Measurements from ENCODE around the gene AAMDC. TPM values are rescaled to one million over a fixed set of nuclear protein-coding genes. Genes with fewer than 3 reads are reported as not detected.

AAMDC gene
- polyA plus RNA-seq, 3 donors: 8.9 to 32.9 (median 28.1) TPM

- Histone ChIP-seq H3K27me3 (ENCODE audit: control insufficient read depth in 2 of 2, insufficient read depth in 2 of 2, low read length in 2 of 2) (no peaks in the 10 kb centered on the region), H3K9ac (ENCODE audit: insufficient read depth, low read length, poor library complexity, severe bottlenecking) (no peak overlapping the region), H4K20me1 (ENCODE audit: insufficient read depth, low read length) (peaks cover 16% of the 10 kb centered on the region), H3K9me3 (replicated peaks in 1 of 2; ENCODE audit: control insufficient read depth in 1 of 2, insufficient read depth in 1 of 2, low read length in 2 of 2) (no peaks in the 10 kb centered on the region), H3K4me2 (replicated peaks; ENCODE audit: extremely low read depth, low read length, poor library complexity, severe bottlenecking) (no peak overlapping the region), H3K36me3 (replicated peaks in 1 of 2; ENCODE audit: control insufficient read depth in 1 of 2, insufficient read depth in 2 of 2, low read length in 2 of 2) (no peaks in the 10 kb centered on the region), H3K4me1 (ENCODE audit: control insufficient read depth in 1 of 2, insufficient read depth in 2 of 2, low read length in 2 of 2) (peaks cover 23 to 27% of the 10 kb centered on the region in 2 donors), H3K4me3 (replicated peaks in 1 of 3; ENCODE audit: low read depth in 2 of 3, low read length in 3 of 3) (no peak overlapping the region), H3K79me2 (ENCODE audit: insufficient read depth, low read length) (peaks cover 27% of the 10 kb centered on the region), H3K27ac (ENCODE audit: low read depth in 1 of 2, low read length in 2 of 2) (no peak overlapping the region), H2AFZ (ENCODE audit: insufficient read depth, low read depth, low read length, poor library complexity, severe bottlenecking) (no peak overlapping the region)
- Mint-ChIP-seq H3K4me3 (no peak overlapping the region), H3K27me3 (ENCODE audit: low read depth in 3 of 3) (peaks cover 0 to 1% (median 1%) of the 10 kb centered on the region in 3 donors), H3K27ac (no peak overlapping the region), H3K4me1 (peaks cover 23% of the 10 kb centered on the region), H3K36me3 (no peaks in the 10 kb centered on the region), H3K9me3 (peaks cover 0 to 6% (median 0%) of the 10 kb centered on the region in 7 donors)
- TF ChIP-seq CTCF (IDR thresholded peaks at IDR 0.05): no peak
- WGBS (ENCODE audit: insufficient coverage): no CpG with 5 or more reads among the region's 1 CpG
- intact Hi-C loops (cut with micrococcal nuclease): loop anchor here in 1 of 2 donors (10.0 kb wide), 1 partner anchor 171 kb away; the partner anchor contains the start of gene INTS4
- no peak for DNase-seq
Observed at GRCh38 chr11:77823775-77824174, 2.8 kb downstream of the AAMDC start.

- intact Hi-C loops (cut with micrococcal nuclease): loop anchor here in 1 of 2 donors (10.0 kb wide), 1 partner anchor 166 kb away; the partner anchor contains the start of gene INTS4
- WGBS (ENCODE audit: insufficient coverage): no CpG with 5 or more reads among the region's 2 CpGs
- H4K20me1 ChIP-seq (ENCODE audit: insufficient read depth, low read length): no peaks in the 10 kb centered on the region
Observed at GRCh38 chr11:77828926-77829325, 8.0 kb downstream of the AAMDC start.

More at GRCh38 chr11:77828926-77829325, 8.0 kb downstream of the AAMDC start:
- Mint-ChIP-seq H3K4me3 (no peak overlapping the region), H3K27ac (no peak overlapping the region), H3K4me1 (peaks cover under 1% of the 10 kb centered on the region), H3K27me3 (ENCODE audit: low read depth in 3 of 3) (peaks cover 0 to 1% (median 0%) of the 10 kb centered on the region in 3 donors), H3K36me3 (no peaks in the 10 kb centered on the region), H3K9me3 (peaks cover 0 to 18% (median 0%) of the 10 kb centered on the region in 7 donors)
- Histone ChIP-seq H3K27ac (ENCODE audit: low read depth in 1 of 2, low read length in 2 of 2) (no peak overlapping the region), H3K27me3 (ENCODE audit: control insufficient read depth in 2 of 2, insufficient read depth in 2 of 2, low read length in 2 of 2) (no peaks in the 10 kb centered on the region), H3K9ac (ENCODE audit: insufficient read depth, low read length, poor library complexity, severe bottlenecking) (no peak overlapping the region), H3K4me3 (replicated peaks in 1 of 3; ENCODE audit: low read depth in 2 of 3, low read length in 3 of 3) (no peak overlapping the region), H3K79me2 (ENCODE audit: insufficient read depth, low read length) (no peaks in the 10 kb centered on the region), H3K4me2 (replicated peaks; ENCODE audit: extremely low read depth, low read length, poor library complexity, severe bottlenecking) (no peak overlapping the region), H2AFZ (ENCODE audit: insufficient read depth, low read depth, low read length, poor library complexity, severe bottlenecking) (no peak overlapping the region), H3K9me3 (replicated peaks in 1 of 2; ENCODE audit: control insufficient read depth in 1 of 2, insufficient read depth in 1 of 2, low read length in 2 of 2) (peaks cover 0 to 4% of the 10 kb centered on the region in 2 donors), H3K36me3 (replicated peaks in 1 of 2; ENCODE audit: control insufficient read depth in 1 of 2, insufficient read depth in 2 of 2, low read length in 2 of 2) (no peaks in the 10 kb centered on the region), H3K4me1 (ENCODE audit: control insufficient read depth in 1 of 2, insufficient read depth in 2 of 2, low read length in 2 of 2) (peaks cover 0 to under 1% of the 10 kb centered on the region in 2 donors)
- no peak for TF ChIP-seq CTCF (IDR thresholded peaks at IDR 0.05)
- no peak for DNase-seq
